SU-DHL-6 (cell line): Measurements from ENCODE around the gene KAZN.

Source experiments
- H2AFZ ChIP-seq: fragments of 200-600 bp; sonication (generic); 2 replicates; pipeline ENCODE4 v1.6.1; 2014; ENCODE audit warnings: low read depth, mild to moderate bottlenecking, moderate library complexity, mixed read lengths, antibody characterized with exemption, low read length; ENCODE audit not compliant: severe bottlenecking
- H3F3A ChIP-seq: fragments of 200-600 bp; shearing (Covaris generic); 2 replicates; pipeline ENCODE4 v1.6.0; 2016; ENCODE audit warnings: antibody characterized with exemption, mild to moderate bottlenecking; ENCODE audit not compliant: insufficient read depth
- H3K27ac ChIP-seq: fragments of 200-600 bp; sonication (generic); 2 replicates; pipeline ENCODE4 v1.5.1; 2016; ENCODE audit warnings: low read depth, mild to moderate bottlenecking, low read length, moderate library complexity, mixed read lengths
- H3K27me3 ChIP-seq: fragments of 200-600 bp; sonication (generic), shearing (Covaris generic); 2 replicates; pipeline ENCODE4 v1.6.0; 2014; ENCODE audit warnings: mild to moderate bottlenecking, low read length
- H3K36me3 ChIP-seq: fragments of 200-600 bp; sonication (generic); 2 replicates; pipeline ENCODE4 v1.6.1; 2014; ENCODE audit warnings: mild to moderate bottlenecking, low read length, mixed read lengths
- H3K4me2 ChIP-seq: fragments of 300-600, 200-600 bp; shearing (Covaris generic), sonication (generic); 2 replicates; pipeline ENCODE4 v1.6.0; 2014; ENCODE audit warnings: low read length, low read depth, mild to moderate bottlenecking; ENCODE audit not compliant: poor library complexity, severe bottlenecking
- H3K4me3 ChIP-seq: fragments of 200-600 bp; sonication (generic); 2 replicates; pipeline ENCODE4 v1.5.1; 2014; ENCODE audit warnings: antibody characterized with exemption, low read length, mild to moderate bottlenecking, mixed read lengths; ENCODE audit not compliant: insufficient read depth, poor library complexity, severe bottlenecking
- H3K79me2 ChIP-seq: fragments of 200-600 bp; sonication (generic); 2 replicates; pipeline ENCODE4 v1.6.1; 2014; ENCODE audit warnings: mild to moderate bottlenecking, low read length, moderate library complexity; ENCODE audit not compliant: insufficient read depth
- H3K9ac ChIP-seq: fragments of 200-600 bp; sonication (generic); 2 replicates; pipeline ENCODE4 v1.7.0; 2014; ENCODE audit warnings: mild to moderate bottlenecking, low read length
- H3K9me2 ChIP-seq: fragments of 200-600 bp; sonication (generic); replicated peaks from 2 replicates; pipeline ENCODE4 v1.6.1; 2014; ENCODE audit warnings: low read length; ENCODE audit not compliant: insufficient read depth
- H3K9me3 ChIP-seq: fragments of 200-600 bp; sonication (generic); 2 replicates; pipeline ENCODE4 v1.6.1; 2014; ENCODE audit warnings: low read length, mixed read lengths; ENCODE audit not compliant: insufficient read depth
- H4K20me1 ChIP-seq: fragments of 200-600 bp; sonication (generic); 2 replicates; pipeline ENCODE4 v1.6.1; 2014; ENCODE audit warnings: low read depth, mild to moderate bottlenecking, antibody characterized with exemption, low read length, moderate library complexity, mixed read lengths
- CTCF ChIP-seq: fragments of 200-600 bp; sonication (generic); IDR thresholded peaks from one replicate; pipeline ENCODE4 v1.5.1; 2017; ENCODE audit warnings: antibody characterized with exemption, mild to moderate bottlenecking, low read length, moderate library complexity; ENCODE audit not compliant: insufficient read depth, poor library complexity, severe bottlenecking
- EZH2phosphoT487 ChIP-seq: fragments of 200-600 bp; sonication (generic), shearing (Covaris generic); conservative IDR thresholded peaks from 2 replicates; pipeline ENCODE4 v1.6.1; 2018; ENCODE audit warnings: mild to moderate bottlenecking, antibody characterized with exemption, low read length, moderate library complexity, mixed read lengths

Gene KAZN

GRCh38 chr1:15055736-15056415 is 457.4 kb downstream of the KAZN start:
- no peak overlapping the region for H3K4me3 ChIP-seq
- H3K27ac ChIP-seq, result no peak overlapping the region
- no peaks in the 10 kb centered on the region for H4K20me1 ChIP-seq
- H2AFZ ChIP-seq, result no peak overlapping the region
- H3K79me2 ChIP-seq, result no peaks in the 10 kb centered on the region
- no peak overlapping the region for H3K9ac ChIP-seq
- no peak for TF ChIP-seq CTCF
- no peak for TF ChIP-seq EZH2phosphoT487
- H3K4me2 ChIP-seq, result no peak overlapping the region
- no peaks in the 10 kb centered on the region for H3K9me2 ChIP-seq
- H3K9me3 ChIP-seq, result peaks cover 4% of the 10 kb centered on the region; the same call in 1 of the 2 replicates
- no peaks in the 10 kb centered on the region for H3K27me3 ChIP-seq
- no peaks in the 10 kb centered on the region for H3K36me3 ChIP-seq
- H3F3A ChIP-seq, result no peaks in the 10 kb centered on the region

- H3K27ac ChIP-seq, result no peak overlapping the region
- H3K9me3 ChIP-seq, result peaks cover 4% of the 10 kb centered on the region; the same call in 1 of the 2 replicates
- TF ChIP-seq EZH2phosphoT487 (no peak), CTCF (no peak)
- H2AFZ ChIP-seq, result no peak overlapping the region
- H3K79me2 ChIP-seq, result no peaks in the 10 kb centered on the region
- no peak overlapping the region for H3K4me2 ChIP-seq
- H3K9ac ChIP-seq, result no peak overlapping the region
- H3K4me3 ChIP-seq, result no peak overlapping the region
- no peaks in the 10 kb centered on the region for H3F3A ChIP-seq
- no peaks in the 10 kb centered on the region for H4K20me1 ChIP-seq
- H3K9me2 ChIP-seq, result no peaks in the 10 kb centered on the region
- H3K27me3 ChIP-seq, result no peaks in the 10 kb centered on the region
- H3K36me3 ChIP-seq, result no peaks in the 10 kb centered on the region
Measured at GRCh38 chr1:15056515-15057285, 458.2 kb downstream of the KAZN start.

- H3K4me3 ChIP-seq, result no peak overlapping the region
- no peak overlapping the region for H2AFZ ChIP-seq
- no peak overlapping the region for H3K4me2 ChIP-seq
- H3K9me3 ChIP-seq, result no peaks in the 10 kb centered on the region
- no peaks in the 10 kb centered on the region for H3F3A ChIP-seq
- no peaks in the 10 kb centered on the region for H3K27me3 ChIP-seq
- H3K9me2 ChIP-seq, result no peaks in the 10 kb centered on the region
- H3K27ac ChIP-seq, result no peak overlapping the region
- H3K9ac ChIP-seq, result no peak overlapping the region
- no peaks in the 10 kb centered on the region for H4K20me1 ChIP-seq
- TF ChIP-seq CTCF, result no peak
- no peak for TF ChIP-seq EZH2phosphoT487
- H3K36me3 ChIP-seq, result no peaks in the 10 kb centered on the region
- no peaks in the 10 kb centered on the region for H3K79me2 ChIP-seq
Measured at GRCh38 chr1:15057834-15058233, 459.3 kb downstream of the KAZN start.
